Activated naive CD8-positive, alpha-beta T cell treated with anti-CD3 and anti-CD28 coated beads, Interleukin-2, amount 50 U/mL, for 16 hours (primary cell): ENCODE results near the gene PSD4.
A peak's percentile ranks its signal among the peaks of the same experiment; 100 is the strongest.

Source experiments
- DNase-seq: peaks from one replicate; pipeline ENCODE4 v3.0.0-alpha.2; 2020; ENCODE audit warnings: low read depth, low spot score

PSD4 gene

GRCh38 chr2:113173542-113174375 lies at the start of gene PSD4:
Gene PSD4 (plus strand): TSS chr2:113173971. CDS start chr2:113182457, 8,486 bp downstream.
- DNase-seq = peak; percentile 65

- no peak for DNase-seq
Observed at GRCh38 chr2:113124181-113124961, 49.4 kb upstream of the PSD4 start.

- DNase-seq = no peak
Observed at GRCh38 chr2:113124984-113125855, 48.6 kb upstream of the PSD4 start.

GRCh38 chr2:113126845-113127645 lies 46.7 kb upstream of the PSD4 start, which contains the start of gene IL1RN:
Gene IL1RN (plus strand): TSS chr2:113127598. CDS start chr2:113127625, 27 bp downstream.
- no peak for DNase-seq

GRCh38 chr2:113127646-113128570 lies 45.9 kb upstream of the PSD4 start:
- no peak for DNase-seq

GRCh38 chr2:113129519-113130078 lies 44.2 kb upstream of the PSD4 start:
- no peak for DNase-seq

- no peak for DNase-seq
Observed at GRCh38 chr2:113131352-113132185, 42.2 kb upstream of the PSD4 start.

GRCh38 chr2:113132414-113133021 lies 41.3 kb upstream of the PSD4 start:
- DNase-seq = no peak

- no peak for DNase-seq
Observed at GRCh38 chr2:113133704-113134598, 39.8 kb upstream of the PSD4 start.

- no peak for DNase-seq
Observed at GRCh38 chr2:113134717-113135116, 39.1 kb upstream of the PSD4 start.

GRCh38 chr2:113135317-113135716 lies 38.5 kb upstream of the PSD4 start:
- no peak for DNase-seq

- no peak for DNase-seq
Observed at GRCh38 chr2:113136828-113137775, 36.7 kb upstream of the PSD4 start.

GRCh38 chr2:113137827-113138226 lies 35.9 kb upstream of the PSD4 start:
- DNase-seq = no peak

- DNase-seq = no peak
Observed at GRCh38 chr2:113138428-113139322, 35.1 kb upstream of the PSD4 start.

GRCh38 chr2:113141451-113141850 lies 32.3 kb upstream of the PSD4 start:
- DNase-seq = no peak
